DOHH2 (cell line): Measurements from ENCODE around the gene TMEFF2.

Experiments used
- H3F3A ChIP-seq: fragments of 200-600 bp; sonication (generic), shearing (Covaris generic); 2 replicates; pipeline ENCODE4 v1.6.0; 2016; ENCODE audit warnings: antibody characterized with exemption, mild to moderate bottlenecking; ENCODE audit not compliant: control insufficient read depth, insufficient read depth
- H3K27ac ChIP-seq: fragments of 200-600 bp; sonication (generic); 2 replicates; pipeline ENCODE4 v1.5.1; 2014; ENCODE audit warnings: low read depth, mild to moderate bottlenecking, low read length, moderate library complexity
- H3K27me3 ChIP-seq: fragments of 200-600 bp; sonication (generic); 2 replicates; pipeline ENCODE4 v1.6.1; 2014; ENCODE audit warnings: mild to moderate bottlenecking, low read length, mixed read lengths; ENCODE audit not compliant: control insufficient read depth
- H3K36me3 ChIP-seq: fragments of 200-600 bp; sonication (generic); 2 replicates; pipeline ENCODE4 v1.6.1; 2014; ENCODE audit warnings: mild to moderate bottlenecking, low read length, moderate library complexity, mixed read lengths; ENCODE audit not compliant: control insufficient read depth
- H3K4me1 ChIP-seq: fragments of 200-600 bp; sonication (generic); 2 replicates; pipeline ENCODE4 v1.6.1; 2014; ENCODE audit warnings: mild to moderate bottlenecking, low read length, mixed read lengths; ENCODE audit not compliant: control insufficient read depth
- H3K4me2 ChIP-seq: fragments of 200-600 bp; sonication (generic); 2 replicates; pipeline ENCODE4 v1.6.0; 2014; ENCODE audit warnings: mild to moderate bottlenecking, low read length, moderate library complexity
- H3K4me3 ChIP-seq: fragments of 200-600 bp; sonication (generic); 2 replicates; pipeline ENCODE4 v1.5.1; 2014; ENCODE audit warnings: mild to moderate bottlenecking, low read length, mixed read lengths
- H3K79me2 ChIP-seq: fragments of 200-600 bp; sonication (generic); 2 replicates; pipeline ENCODE4 v1.6.1; 2014; ENCODE audit warnings: mild to moderate bottlenecking, low read length, mixed read lengths; ENCODE audit not compliant: control insufficient read depth
- H3K9me2 ChIP-seq: fragments of 200-600 bp; sonication (generic); replicated peaks from 2 replicates; pipeline ENCODE4 v1.6.1; 2014; ENCODE audit warnings: mild to moderate bottlenecking, low read length, mixed read lengths; ENCODE audit not compliant: control insufficient read depth
- H3K9me3 ChIP-seq: fragments of 200-600 bp; sonication (generic); 2 replicates; pipeline ENCODE4 v1.6.1; 2014; ENCODE audit warnings: antibody characterized with exemption, low read length, mixed read lengths; ENCODE audit not compliant: control insufficient read depth, insufficient read depth
- H4K20me1 ChIP-seq: fragments of 200-600 bp; sonication (generic); 2 replicates; pipeline ENCODE4 v1.6.0; 2014; ENCODE audit warnings: low read depth, mild to moderate bottlenecking, antibody characterized with exemption, low read length, moderate library complexity; ENCODE audit not compliant: control insufficient read depth, insufficient read depth
- CTCF ChIP-seq: fragments of 200-600 bp; sonication (generic); IDR thresholded peaks from one replicate; pipeline ENCODE4 v1.5.1; 2014; ENCODE audit warnings: antibody characterized with exemption, mild to moderate bottlenecking, low read depth, low read length; ENCODE audit not compliant: poor library complexity, severe bottlenecking
- EZH2phosphoT487 ChIP-seq: fragments of 200-600 bp; sonication (generic); IDR thresholded peaks from 2 replicates; pipeline ENCODE4 v1.6.1; 2017; ENCODE audit warnings: borderline replicate concordance, mild to moderate bottlenecking, antibody characterized with exemption, low read length, moderate library complexity, mixed read lengths

Gene TMEFF2

GRCh38 chr2:192230889-192231453 is 36.2 kb upstream of the TMEFF2 start:
- Histone ChIP-seq H3K79me2 (no peaks in the 10 kb centered on the region), H3K9me3 (no peaks in the 10 kb centered on the region), H3K4me3 (no peak overlapping the region), H3K9me2 (no peaks in the 10 kb centered on the region), H4K20me1 (no peaks in the 10 kb centered on the region), H3K27me3 (no peaks in the 10 kb centered on the region), H3K4me1 (no peaks in the 10 kb centered on the region), H3K27ac (no peak overlapping the region), H3K4me2 (no peak overlapping the region), H3K36me3 (no peaks in the 10 kb centered on the region), H3F3A (no peaks in the 10 kb centered on the region)
- TF ChIP-seq EZH2phosphoT487 (no peak), CTCF (no peak)

GRCh38 chr2:192228685-192229084 is 34.0 kb upstream of the TMEFF2 start:
- no peaks in the 10 kb centered on the region for H4K20me1 ChIP-seq
- no peaks in the 10 kb centered on the region for H3K36me3 ChIP-seq
- no peaks in the 10 kb centered on the region for H3F3A ChIP-seq
- no peak overlapping the region for H3K4me2 ChIP-seq
- H3K27ac ChIP-seq, result no peak overlapping the region
- no peaks in the 10 kb centered on the region for H3K79me2 ChIP-seq
- TF ChIP-seq CTCF (no peak), EZH2phosphoT487 (no peak)
- H3K4me3 ChIP-seq, result no peak overlapping the region
- no peaks in the 10 kb centered on the region for H3K9me2 ChIP-seq
- no peaks in the 10 kb centered on the region for H3K4me1 ChIP-seq
- H3K9me3 ChIP-seq, result no peaks in the 10 kb centered on the region
- H3K27me3 ChIP-seq, result no peaks in the 10 kb centered on the region

- no peaks in the 10 kb centered on the region for H4K20me1 ChIP-seq
- H3K27me3 ChIP-seq, result no peaks in the 10 kb centered on the region
- no peak overlapping the region for H3K4me3 ChIP-seq
- H3K4me2 ChIP-seq, result no peak overlapping the region
- no peaks in the 10 kb centered on the region for H3K9me2 ChIP-seq
- no peaks in the 10 kb centered on the region for H3K4me1 ChIP-seq
- no peak overlapping the region for H3K27ac ChIP-seq
- H3K79me2 ChIP-seq, result no peaks in the 10 kb centered on the region
- H3K36me3 ChIP-seq, result no peaks in the 10 kb centered on the region
- TF ChIP-seq EZH2phosphoT487 (no peak), CTCF (no peak)
- no peaks in the 10 kb centered on the region for H3F3A ChIP-seq
- no peaks in the 10 kb centered on the region for H3K9me3 ChIP-seq
These were observed 24.2 kb upstream of the TMEFF2 start for GRCh38 chr2:192218970-192219369.
